Fibroblast of mammary gland (primary cell): ENCODE results near the gene PTPN3.

Source experiments
- DNase-seq: peaks from one replicate; pipeline ENCODE4 v3.0.0-alpha.2; 2010; ENCODE audit warnings: low read depth
- H3K4me3 ChIP-seq: 2 replicates; pipeline ENCODE4 v1.5.1; 2011; ENCODE audit warnings: low read depth, mild to moderate bottlenecking, low read length, moderate library complexity; ENCODE audit not compliant: control insufficient read depth
- TF ChIP-seq, protein P1 (sequence below): conservative IDR thresholded peaks from 2 replicates; pipeline ENCODE4 v1.5.1; 2011; ENCODE audit warnings: low read depth, low read length, inconsistent platforms; ENCODE audit not compliant: control insufficient read depth, insufficient read depth

Gene PTPN3

DNA sequence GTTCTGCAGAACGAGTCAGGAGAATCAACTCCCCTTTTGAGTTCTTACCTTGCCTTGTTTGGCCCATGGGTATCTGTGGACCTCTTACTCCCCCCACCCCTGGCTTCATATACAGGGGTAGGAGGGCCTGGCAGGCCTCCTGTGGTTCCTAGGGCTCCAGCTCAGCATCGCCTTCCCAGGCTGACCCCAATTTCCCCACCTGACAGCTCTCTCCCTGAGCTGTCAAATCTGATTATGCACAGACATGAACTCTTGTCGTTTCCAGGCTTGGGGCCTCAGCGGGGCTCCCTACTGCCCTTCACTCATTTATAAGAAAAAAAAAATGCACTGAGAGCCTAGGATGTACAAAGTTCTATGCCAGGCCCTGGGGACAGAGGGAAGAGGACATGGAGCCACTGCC is 67.9 kb downstream of the PTPN3 start:
- no peak for DNase-seq
- no peak overlapping the region for H3K4me3 ChIP-seq
- TF ChIP-seq, protein P1, sequence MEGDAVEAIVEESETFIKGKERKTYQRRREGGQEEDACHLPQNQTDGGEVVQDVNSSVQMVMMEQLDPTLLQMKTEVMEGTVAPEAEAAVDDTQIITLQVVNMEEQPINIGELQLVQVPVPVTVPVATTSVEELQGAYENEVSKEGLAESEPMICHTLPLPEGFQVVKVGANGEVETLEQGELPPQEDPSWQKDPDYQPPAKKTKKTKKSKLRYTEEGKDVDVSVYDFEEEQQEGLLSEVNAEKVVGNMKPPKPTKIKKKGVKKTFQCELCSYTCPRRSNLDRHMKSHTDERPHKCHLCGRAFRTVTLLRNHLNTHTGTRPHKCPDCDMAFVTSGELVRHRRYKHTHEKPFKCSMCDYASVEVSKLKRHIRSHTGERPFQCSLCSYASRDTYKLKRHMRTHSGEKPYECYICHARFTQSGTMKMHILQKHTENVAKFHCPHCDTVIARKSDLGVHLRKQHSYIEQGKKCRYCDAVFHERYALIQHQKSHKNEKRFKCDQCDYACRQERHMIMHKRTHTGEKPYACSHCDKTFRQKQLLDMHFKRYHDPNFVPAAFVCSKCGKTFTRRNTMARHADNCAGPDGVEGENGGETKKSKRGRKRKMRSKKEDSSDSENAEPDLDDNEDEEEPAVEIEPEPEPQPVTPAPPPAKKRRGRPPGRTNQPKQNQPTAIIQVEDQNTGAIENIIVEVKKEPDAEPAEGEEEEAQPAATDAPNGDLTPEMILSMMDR: no peak

DNA sequence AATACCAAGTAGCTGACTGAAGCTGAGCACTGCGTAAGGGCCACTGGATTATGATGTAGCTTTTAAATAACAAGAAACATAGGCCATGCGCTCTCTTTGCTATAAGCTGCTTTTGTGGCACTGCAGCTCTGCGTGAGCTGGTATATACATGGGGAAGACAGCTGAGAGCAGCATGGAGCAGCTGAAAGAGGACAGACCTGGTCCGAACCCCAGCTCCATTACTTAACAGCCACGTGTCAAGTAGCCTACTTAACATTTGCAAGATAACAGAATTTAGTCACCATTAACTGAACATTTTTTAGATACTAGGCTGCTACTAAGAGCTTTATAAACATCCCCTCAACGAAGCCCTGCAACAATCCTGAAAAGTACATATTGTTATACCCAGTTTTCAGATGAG is 69.3 kb downstream of the PTPN3 start:
- no peak for DNase-seq
- no peak overlapping the region for H3K4me3 ChIP-seq
- TF ChIP-seq, protein P1: no peak

DNA sequence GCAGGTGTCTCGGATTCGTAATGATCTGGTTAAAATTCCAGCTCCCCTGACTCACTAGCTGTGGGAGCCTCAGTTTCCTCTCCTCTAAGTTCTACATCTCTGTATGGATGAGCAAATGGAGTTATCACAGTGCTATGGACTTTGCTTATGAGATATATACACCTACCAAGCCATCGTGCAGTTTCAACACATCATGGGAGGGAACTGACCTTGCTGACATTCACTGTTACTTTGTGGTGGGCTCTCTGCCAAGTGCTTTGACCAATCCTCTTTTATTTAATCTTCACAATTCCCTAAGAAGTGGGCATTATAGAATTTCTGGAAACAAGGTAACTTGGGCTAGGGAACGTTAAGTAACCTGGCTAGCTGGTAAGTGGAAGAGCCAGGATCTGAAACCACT is 70.2 kb downstream of the PTPN3 start:
- TF ChIP-seq, protein P1: no peak
- no peak for DNase-seq
- no peak overlapping the region for H3K4me3 ChIP-seq

DNA sequence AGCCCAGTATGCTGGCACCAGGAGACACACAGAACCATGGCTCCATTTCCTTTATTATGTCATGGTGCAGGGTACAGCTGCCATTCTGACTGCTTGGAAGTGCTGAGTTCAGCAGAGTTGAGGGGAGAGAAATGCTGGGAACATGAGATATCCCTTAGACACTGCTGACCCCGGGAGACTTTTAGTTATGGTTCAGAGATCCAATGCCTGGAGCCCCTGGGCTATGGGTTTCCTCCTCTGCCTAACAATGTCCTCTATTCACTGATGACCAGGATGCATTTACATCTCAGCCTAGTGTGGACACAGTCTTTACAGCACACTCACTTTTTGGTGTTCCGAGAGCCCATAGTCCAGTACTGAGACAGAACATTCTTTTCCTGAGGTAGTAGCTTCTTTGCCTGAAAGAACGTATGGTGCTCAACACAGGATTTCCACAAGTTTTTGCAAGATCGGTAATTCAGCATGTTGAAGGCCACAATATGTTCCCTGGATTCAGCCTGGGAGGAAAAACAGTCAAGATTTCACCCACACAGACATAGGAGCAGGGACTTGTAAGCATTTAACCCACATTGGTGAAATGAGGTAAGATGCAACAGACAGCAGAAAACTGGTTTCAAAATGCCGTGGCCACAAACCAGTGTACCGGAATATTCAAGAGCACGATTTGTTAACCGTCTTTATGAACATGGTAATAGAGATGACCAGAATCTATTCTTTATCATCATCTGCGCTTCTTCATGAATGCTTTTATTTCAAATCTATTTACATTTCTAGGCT is 71.3 kb downstream of the PTPN3 start:
- no peak for DNase-seq
- TF ChIP-seq, protein P1: no peak
- no peak overlapping the region for H3K4me3 ChIP-seq

DNA sequence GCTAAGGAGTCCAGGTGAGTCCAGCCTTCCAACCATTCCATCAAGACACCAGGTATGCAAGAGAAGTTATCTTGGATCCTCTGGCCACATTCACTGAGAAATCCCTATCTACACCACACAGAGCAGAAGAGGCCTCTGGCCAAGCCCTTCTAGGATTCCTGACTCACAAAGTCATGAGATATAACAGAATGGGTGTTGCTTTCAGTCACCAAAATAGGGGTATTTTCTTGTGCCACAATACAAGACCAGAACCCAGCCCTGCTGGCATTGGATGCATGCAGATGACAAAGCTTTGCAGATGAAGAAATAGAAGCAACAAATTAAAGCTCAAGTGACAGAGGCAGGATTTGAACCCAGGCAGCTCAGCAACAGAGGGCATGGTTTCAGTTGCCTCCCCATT is 73.5 kb downstream of the PTPN3 start:
- TF ChIP-seq, protein P1: no peak
- no peak for DNase-seq
- H3K4me3 ChIP-seq: no peak overlapping the region

DNA sequence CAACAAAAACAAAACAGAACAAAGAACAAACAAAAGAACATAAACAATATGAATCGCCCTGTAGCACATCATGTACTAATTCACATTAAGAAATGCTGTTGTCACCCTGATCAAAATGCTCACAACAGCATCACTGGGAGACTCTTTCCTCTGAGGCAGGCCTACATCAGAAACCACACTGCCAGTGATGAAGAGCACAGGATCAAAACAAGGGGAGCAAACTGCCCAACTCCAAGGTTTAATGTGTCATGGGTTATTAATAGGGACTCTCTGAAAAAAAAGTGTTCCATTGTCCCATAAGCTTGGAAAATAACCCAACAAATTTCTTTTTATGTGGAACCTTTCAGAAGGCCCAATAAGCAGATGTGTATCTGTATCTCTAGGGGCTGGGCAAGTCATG is 74.2 kb downstream of the PTPN3 start:
- no peak overlapping the region for H3K4me3 ChIP-seq

More for the DNA sequence above, 74.2 kb downstream of the PTPN3 start:
- TF ChIP-seq, protein P1: no peak
- DNase-seq: no peak
